Liver (tissue), 9 donors: ENCODE results near the gene ACACB. TPM values are rescaled to one million over a fixed set of nuclear protein-coding genes. Genes with fewer than 3 reads are reported as not detected.

Experiments used
- DNase-seq: peaks from one replicate; pipeline ENCODE4 v3.0.0-alpha.2; 2017; ENCODE audit warnings: low spot score
- H3K27ac ChIP-seq, 2 donors: one replicate each; pipeline ENCODE4 v1.7.0; 2013; ENCODE audit warnings: inconsistent platforms in 2 of 2, low read length in 2 of 2, control low read depth in 1 of 2, low read depth in 1 of 2, mild to moderate bottlenecking in 1 of 2
- H3K27me3 ChIP-seq, 4 donors: one replicate each; pipeline versions ENCODE4 v1.6.1 to v1.7.0; 2013; ENCODE audit warnings: low read length in 3 of 4, inconsistent platforms in 1 of 4, mild to moderate bottlenecking in 1 of 4, moderate library complexity in 1 of 4; ENCODE audit not compliant: control insufficient read depth in 4 of 4, insufficient read depth in 4 of 4
- H3K36me3 ChIP-seq, 4 donors: one replicate each; pipeline versions ENCODE4 v1.6.1 to v1.7.0; 2013; ENCODE audit warnings: low read length in 3 of 4, mild to moderate bottlenecking in 3 of 4, low read depth in 1 of 4, moderate library complexity in 1 of 4; ENCODE audit not compliant: control insufficient read depth in 4 of 4, insufficient read depth in 3 of 4
- H3K4me1 ChIP-seq, 4 donors: one replicate each; pipeline versions ENCODE4 v1.6.1 to v1.7.0; 2013; ENCODE audit warnings: low read length in 3 of 4, mild to moderate bottlenecking in 3 of 4, moderate library complexity in 1 of 4; ENCODE audit not compliant: control insufficient read depth in 4 of 4, insufficient read depth in 4 of 4
- H3K4me3 ChIP-seq, 3 donors: one replicate each; pipeline versions ENCODE4 v1.6.1 to v1.7.0; 2013; ENCODE audit warnings: low read length in 3 of 3, control low read depth in 1 of 3, low read depth in 1 of 3, mild to moderate bottlenecking in 1 of 3
- H3K9ac ChIP-seq, 2 donors: one replicate each; pipeline ENCODE4 v1.7.0; 2013; ENCODE audit warnings: low read length in 2 of 2, mild to moderate bottlenecking in 2 of 2, moderate library complexity in 2 of 2, control low read depth in 1 of 2, low read depth in 1 of 2
- H3K9me3 ChIP-seq, 4 donors: one replicate each; pipeline versions ENCODE4 v1.6.1 to v1.7.0; 2013; ENCODE audit warnings: low read length in 3 of 4; ENCODE audit not compliant: control insufficient read depth in 4 of 4
- CTCF ChIP-seq: fragments of 150-350 bp; IDR thresholded peaks from 2 replicates; pipeline ENCODE4 v1.5.1; 2017; ENCODE audit warnings: improper control_type of control experiment, low read depth, low read length; ENCODE audit not compliant: missing input control
- EGR1 ChIP-seq, 2 donors: IDR thresholded peaks; 2 replicates each; pipeline ENCODE4 v1.6.1; 2016 to 2018; ENCODE audit warnings: antibody characterized with exemption in 2 of 2, low read depth in 2 of 2
- FOXA1 ChIP-seq: IDR thresholded peaks from 2 replicates; pipeline ENCODE4 v1.6.1; 2016; ENCODE audit warnings: antibody characterized with exemption
- FOXA2 ChIP-seq: IDR thresholded peaks from 2 replicates; pipeline ENCODE4 v1.6.1; 2016; ENCODE audit warnings: antibody characterized with exemption
- HNF4G ChIP-seq: IDR thresholded peaks from 2 replicates; pipeline ENCODE4 v1.6.1; 2016; ENCODE audit warnings: antibody characterized with exemption
- JUND ChIP-seq, 2 donors: IDR thresholded peaks; 2 replicates each; pipeline ENCODE4 v1.6.1; 2016; ENCODE audit warnings: antibody characterized with exemption in 2 of 2
- MAX ChIP-seq: IDR thresholded peaks from 2 replicates; pipeline ENCODE4 v1.6.1; 2016; ENCODE audit warnings: antibody characterized with exemption
- NR2F2 ChIP-seq: IDR thresholded peaks from 2 replicates; pipeline ENCODE4 v1.6.1; 2016; ENCODE audit warnings: antibody characterized with exemption
- RAD21 ChIP-seq, 2 donors: IDR thresholded peaks; 2 replicates each; pipeline ENCODE4 v1.6.1; 2016; ENCODE audit warnings: antibody characterized with exemption in 2 of 2, mild to moderate bottlenecking in 2 of 2
- REST ChIP-seq: IDR thresholded peaks from 2 replicates; pipeline ENCODE4 v1.6.1; 2016; ENCODE audit warnings: antibody characterized with exemption, mild to moderate bottlenecking
- SP1 ChIP-seq: IDR thresholded peaks from 2 replicates; pipeline ENCODE4 v1.6.1; 2018; ENCODE audit warnings: antibody characterized with exemption, mild to moderate bottlenecking
- TAF1 ChIP-seq: conservative IDR thresholded peaks from 2 replicates; pipeline ENCODE4 v1.6.1; 2016; ENCODE audit warnings: antibody characterized with exemption, mild to moderate bottlenecking
- YY1 ChIP-seq: IDR thresholded peaks from 2 replicates; pipeline ENCODE4 v1.6.1; 2016; ENCODE audit warnings: antibody characterized with exemption, mild to moderate bottlenecking
- ZBTB33 ChIP-seq: IDR thresholded peaks from 2 replicates; pipeline ENCODE4 v1.6.1; 2016; ENCODE audit warnings: antibody characterized with exemption
- WGBS: extraction: QIAGEN DNeasy Blood & Tissue Kit; methylation state at CpG from one replicate; pipeline ENCODE4 v1.1.7; 2013; 5-methylcytosine and 5-hydroxymethylcytosine counted together
- polyA plus RNA-seq, 2 donors: library from polyadenylated mRNA; stranded (reverse) in 1 of 2; unstranded in 1 of 2; fragments of 200-250 nt in 1 of 2; fragments of >200 nt in 1 of 2; fragmentation: Nextera tagmentation in 1 of 2; extraction: Ambion mirVana in 1 of 2; gene quantifications; one replicate each; pipeline versions ENCODE4 v1.2.1 to v1.2.3, GENCODE V29; 2013 to 2015
- total RNA-seq, 2 donors: library from RNA; depleted of rRNA; stranded (reverse); fragments of >200 nt; gene quantifications; one replicate each; pipeline ENCODE4 v1.2.3, GENCODE V29; 2014
- donor health status: healthy.
- donor health status: healthy.
- donor health status: healthy.
- donor health status: healthy.
- donor health status: healthy.

Gene ACACB
- total and polyA plus RNA-seq, 4 donors, result 12.9 to 288 (median 52.1) TPM

- Histone ChIP-seq H3K9me3 (no peaks in the 10 kb centered on the region), H3K9ac (no peak overlapping the region), H3K27ac (no peak overlapping the region), H3K4me3 (no peak overlapping the region), H3K4me1 (peaks cover 5 to 24% (median 18%) of the 10 kb centered on the region in 4 donors), H3K36me3 (peaks cover 1 to 26% (median 13%) of the 10 kb centered on the region in 4 donors), H3K27me3 (no peaks in the 10 kb centered on the region)
- WGBS, result 93% methylated on average over 4 of the region's 4 CpGs
- DNase-seq, result no peak
- TF ChIP-seq FOXA1, result no peak
- TF ChIP-seq EGR1 (IDR thresholded peaks at IDR 0.05; ENCODE audit: low read depth in 2 of 2), result no peak
- TF ChIP-seq NR2F2, result no peak
- no peak for TF ChIP-seq REST
- no peak for TF ChIP-seq MAX
- TF ChIP-seq HNF4G, result no peak
- TF ChIP-seq YY1, result no peak
- no peak for TF ChIP-seq ZBTB33
- TF ChIP-seq JUND (IDR thresholded peaks at IDR 0.05), result no peak
- TF ChIP-seq FOXA2, result no peak
- TF ChIP-seq SP1, result no peak
- no peak for TF ChIP-seq RAD21 (IDR thresholded peaks at IDR 0.05)
- no peak for TF ChIP-seq CTCF
Measured at GRCh38 chr12:109100741-109101140, 15.6 kb upstream of the ACACB start.

GRCh38 chr12:109102491-109102890, 13.9 kb upstream of the ACACB start:
- Histone ChIP-seq H3K4me1 (peaks cover 2 to 20% (median 14%) of the 10 kb centered on the region in 4 donors), H3K36me3 (peaks cover 2 to 30% (median 18%) of the 10 kb centered on the region in 4 donors), H3K9ac (no peak overlapping the region), H3K9me3 (no peaks in the 10 kb centered on the region), H3K4me3 (no peak overlapping the region), H3K27ac (no peak overlapping the region), H3K27me3 (no peaks in the 10 kb centered on the region)
- no peak for DNase-seq
- TF ChIP-seq TAF1, result no peak
- no peak for TF ChIP-seq HNF4G
- 97% methylated on average over 3 of the region's 3 CpGs for WGBS
